Sigmoid colon (tissue), 7 donors: ENCODE measurements around the gene ZNF837. TPM values are rescaled to one million over a fixed set of nuclear protein-coding genes. Genes with fewer than 3 reads are reported as not detected.

Experiments used
- DNase-seq: peaks from one replicate; pipeline ENCODE4 v3.0.0-alpha.2; 2019
- H3K27ac ChIP-seq, 4 donors: fragments of 200-600 bp; sonication (generic); one replicate each; pipeline ENCODE4 v1.5.1; 2016 to 2019; ENCODE audit warnings: mild to moderate bottlenecking in 1 of 4
- H3K27me3 ChIP-seq, 3 donors: fragments of 200-600 bp; sonication (generic); one replicate each; pipeline ENCODE4 v1.5.1; 2019; ENCODE audit warnings: mild to moderate bottlenecking in 1 of 3
- H3K36me3 ChIP-seq, 4 donors: fragments of 200-600 bp; sonication (generic); one replicate each; pipeline ENCODE4 v1.5.1; 2016 to 2019
- H3K4me1 ChIP-seq, 4 donors: fragments of 200-600 bp; sonication (generic); one replicate each; pipeline ENCODE4 v1.5.1; 2017 to 2019
- H3K4me3 ChIP-seq, 4 donors: fragments of 200-600 bp; sonication (generic); one replicate each; pipeline ENCODE4 v1.5.1; 2017 to 2019; ENCODE audit warnings: mild to moderate bottlenecking in 2 of 4, moderate library complexity in 1 of 4
- H3K9me3 ChIP-seq, 4 donors: fragments of 200-600 bp in 3 of 4; sonication (generic) in 3 of 4; one replicate each; pipeline versions ENCODE4 v1.5.1 to v1.6.1; 2013 to 2019
- EP300 ChIP-seq, 4 donors: sonication (generic); formaldehyde crosslinking; IDR thresholded peaks; one replicate each; pipeline ENCODE4 v1.6.1; 2017; ENCODE audit warnings: antibody characterized with exemption in 4 of 4
- POLR2A ChIP-seq, 2 donors: fragments of 450-650 bp; IDR thresholded peaks; one replicate each; pipeline ENCODE4 v1.6.1; 2016; ENCODE audit warnings: antibody characterized with exemption in 2 of 2, mild to moderate bottlenecking in 2 of 2, moderate library complexity in 2 of 2
- POLR2AphosphoS5 ChIP-seq, 4 donors: sonication (generic); formaldehyde crosslinking; IDR thresholded peaks; one replicate each; pipeline ENCODE4 v1.6.1; 2017; ENCODE audit warnings: antibody characterized with exemption in 4 of 4
- WGBS, 2 donors: extraction: QIAGEN DNeasy Blood & Tissue Kit; methylation state at CpG; one replicate each; pipeline ENCODE4 v1.1.7; 2013; 5-methylcytosine and 5-hydroxymethylcytosine counted together
- intact Hi-C: fragments of 100-400 bp; cut with DNase I; formaldehyde crosslinking; loops from one replicate; pipeline ENCODE4 v1.15.1; 2023
- polyA plus RNA-seq, 3 donors: library from polyadenylated mRNA; stranded (reverse); fragments of 200-250 nt; gene quantifications; one replicate each; pipeline ENCODE4 v1.2.3, GENCODE V29; 2013
- total RNA-seq, 4 donors: library from RNA; depleted of rRNA; stranded (reverse); fragments of >200 nt; gene quantifications; one replicate each; pipeline ENCODE4 v1.1.0, GENCODE V29; 2016
- TF ChIP-seq, protein P1 (sequence below), 4 experiments: fragments of 450-650 bp in 3 of 4; fragments of 200-600 bp in 1 of 4; IDR thresholded peaks; one replicate each; pipeline ENCODE4 v1.5.1; 2016 to 2019; ENCODE audit warnings: antibody characterized with exemption in 4 of 4, mild to moderate bottlenecking in 3 of 4, moderate library complexity in 2 of 4
- donor health status: healthy with polysubstance abuse.
- donor health status: Bipolar disorder and iron deficiency.
- donor health status: healthy.

The ZNF837 gene
- total and polyA plus RNA-seq, 7 donors, result 0.66 to 2.5 (median 1.5) TPM

DNA sequence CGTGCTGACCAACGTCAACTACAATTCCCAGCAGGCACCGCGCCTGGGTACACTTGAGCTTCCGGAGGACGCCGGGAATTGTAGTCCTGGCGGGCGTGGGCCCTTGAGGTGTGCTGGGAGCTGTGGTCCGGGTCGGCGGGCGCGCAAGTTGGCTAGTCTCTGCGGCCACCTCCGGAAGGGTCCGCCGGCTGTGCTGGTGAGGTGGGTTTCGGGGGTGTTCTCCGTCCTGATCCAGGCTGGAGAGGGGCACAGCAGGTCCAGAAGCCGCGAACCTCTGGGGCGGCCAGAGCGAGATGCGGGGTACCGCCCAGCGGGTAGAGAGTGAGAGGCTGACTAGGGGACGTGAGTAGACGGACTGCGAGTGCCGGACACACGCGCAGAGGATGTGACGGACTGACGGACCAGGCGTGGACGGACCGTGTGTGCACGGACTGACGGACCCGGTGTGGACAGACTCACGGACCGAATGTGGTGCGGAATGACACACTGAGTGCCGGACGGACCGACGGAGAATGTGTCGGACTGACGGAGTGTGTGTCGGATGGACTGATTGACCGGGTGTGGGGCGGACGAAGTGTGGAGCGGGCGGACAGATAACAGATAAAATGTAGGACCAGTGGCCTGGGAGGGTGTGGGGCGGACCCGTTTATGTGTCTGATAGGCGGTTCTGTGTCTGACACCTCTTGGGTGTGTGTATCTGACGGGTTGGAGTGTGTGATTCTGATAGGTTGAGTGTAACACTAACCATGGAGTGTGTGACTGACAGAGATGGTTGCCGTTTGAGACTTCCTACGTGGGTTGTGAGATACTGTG is 53.7 kb downstream of the ZNF837 start, which contains the start of gene ZSCAN22:
TSS of gene ZSCAN22 (plus strand) at position 81 of the 813 bp plus-strand sequence. CDS start 7,809 bp downstream, outside the sequence.
- Histone ChIP-seq H3K4me1 (peaks cover 0 to 29% (median 24%) of the 10 kb centered on the region in 4 donors), H3K9me3 (no peaks in the 10 kb centered on the region), H3K36me3 (peaks cover 0 to 12% (median 0%) of the 10 kb centered on the region in 4 donors), H3K27me3 (no peaks in the 10 kb centered on the region), H3K4me3 (peak within 1 kb of the TSS; percentile 56 to 88 (median 68)), H3K27ac (peak within 1 kb of the TSS; percentile 91 to 97 (median 93))
- TF ChIP-seq POLR2AphosphoS5 (IDR thresholded peaks at IDR 0.05) (peak; percentile 61 to 84 (median 76)), EP300 (IDR thresholded peaks at IDR 0.05) (peak in 1 of 4 donors; percentile 17), POLR2A (IDR thresholded peaks at IDR 0.05) (peak; percentile 44 to 51)
- TF ChIP-seq, protein P1, sequence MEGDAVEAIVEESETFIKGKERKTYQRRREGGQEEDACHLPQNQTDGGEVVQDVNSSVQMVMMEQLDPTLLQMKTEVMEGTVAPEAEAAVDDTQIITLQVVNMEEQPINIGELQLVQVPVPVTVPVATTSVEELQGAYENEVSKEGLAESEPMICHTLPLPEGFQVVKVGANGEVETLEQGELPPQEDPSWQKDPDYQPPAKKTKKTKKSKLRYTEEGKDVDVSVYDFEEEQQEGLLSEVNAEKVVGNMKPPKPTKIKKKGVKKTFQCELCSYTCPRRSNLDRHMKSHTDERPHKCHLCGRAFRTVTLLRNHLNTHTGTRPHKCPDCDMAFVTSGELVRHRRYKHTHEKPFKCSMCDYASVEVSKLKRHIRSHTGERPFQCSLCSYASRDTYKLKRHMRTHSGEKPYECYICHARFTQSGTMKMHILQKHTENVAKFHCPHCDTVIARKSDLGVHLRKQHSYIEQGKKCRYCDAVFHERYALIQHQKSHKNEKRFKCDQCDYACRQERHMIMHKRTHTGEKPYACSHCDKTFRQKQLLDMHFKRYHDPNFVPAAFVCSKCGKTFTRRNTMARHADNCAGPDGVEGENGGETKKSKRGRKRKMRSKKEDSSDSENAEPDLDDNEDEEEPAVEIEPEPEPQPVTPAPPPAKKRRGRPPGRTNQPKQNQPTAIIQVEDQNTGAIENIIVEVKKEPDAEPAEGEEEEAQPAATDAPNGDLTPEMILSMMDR (IDR thresholded peaks at IDR 0.05), result no peak
- 0 to 1% methylated on average over 62 of the region's 62 CpGs for WGBS, 2 donors
- intact Hi-C loops, result loop anchor here (1.0 to 5.0 kb wide), 5 partner anchors 22 to 145 kb away; partner anchors contain the start of genes ERVK3-1, ZNF274, ZNF497 and ZNF8
- peak; percentile 98 for DNase-seq

DNA sequence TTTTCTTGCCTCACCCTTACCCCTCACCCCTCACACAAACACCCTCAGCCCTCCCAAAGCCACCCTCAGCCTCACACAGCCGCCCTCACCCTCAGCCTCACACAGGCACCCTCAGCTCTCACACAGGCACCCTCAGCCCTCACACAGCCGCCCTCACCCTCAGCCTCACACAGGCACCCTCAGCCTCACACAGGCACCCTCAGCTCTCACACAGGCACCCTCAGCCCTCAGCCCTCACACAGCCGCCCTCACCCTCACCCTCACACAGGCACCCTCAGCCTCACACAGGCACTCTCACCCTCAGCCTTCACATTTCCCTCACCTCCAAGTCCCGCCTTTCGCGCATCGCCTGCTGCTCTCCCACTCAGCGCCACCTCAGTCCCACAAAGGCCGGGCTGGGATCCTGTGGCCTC is 54.3 kb downstream of the ZNF837 start:
- 4 to 8% methylated on average over 9 of the region's 9 CpGs for WGBS, 2 donors
- Histone ChIP-seq H3K4me3 (peak overlapping the region; percentile 56 to 88 (median 68)), H3K4me1 (peaks cover 0 to 29% (median 24%) of the 10 kb centered on the region in 4 donors), H3K27me3 (no peaks in the 10 kb centered on the region), H3K27ac (peak overlapping the region; percentile 91 to 97 (median 93)), H3K9me3 (no peaks in the 10 kb centered on the region), H3K36me3 (peaks cover 0 to 17% (median 0%) of the 10 kb centered on the region in 4 donors)
- intact Hi-C loops, result loop anchor here (2.0 to 5.0 kb wide), 2 partner anchors 48 to 144 kb away; partner anchors contain the start of genes ZNF274 and ZNF8
- TF ChIP-seq POLR2A (IDR thresholded peaks at IDR 0.05), result no peak
- TF ChIP-seq EP300 (IDR thresholded peaks at IDR 0.05), result no peak
- no peak for TF ChIP-seq POLR2AphosphoS5 (IDR thresholded peaks at IDR 0.05)
- TF ChIP-seq, protein P1 (IDR thresholded peaks at IDR 0.05), result no peak
- DNase-seq, result no peak

DNA sequence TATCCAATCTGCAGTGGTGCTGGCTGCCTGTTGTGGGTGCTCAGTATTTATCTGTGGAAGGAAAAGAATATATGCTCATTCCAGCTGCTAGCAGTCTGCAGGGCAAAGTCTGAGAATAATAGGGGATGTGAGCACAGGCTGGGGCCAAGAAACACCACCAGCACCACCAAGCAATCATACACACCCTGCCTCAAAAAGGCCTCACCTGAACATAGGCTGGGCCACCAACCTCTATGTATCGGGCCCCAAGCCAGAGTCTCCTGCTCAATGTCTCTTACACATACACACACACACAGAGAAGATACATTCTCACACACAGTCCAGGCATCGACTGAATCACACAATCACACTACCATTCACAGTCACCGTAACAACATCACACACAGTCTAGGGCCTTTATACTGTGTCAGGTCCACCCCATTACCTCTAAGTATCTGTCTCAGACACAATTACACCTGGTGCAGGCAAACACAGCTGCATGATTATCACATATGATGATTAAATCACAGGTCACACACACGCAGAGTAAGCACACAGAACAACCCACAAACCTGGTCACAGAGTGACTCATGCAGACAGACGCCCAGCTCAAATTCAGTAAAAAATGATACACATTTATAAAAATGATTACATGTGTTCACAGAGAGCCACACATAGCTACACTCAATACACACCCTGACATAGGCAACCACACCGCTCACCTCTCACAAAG is 55.4 kb downstream of the ZNF837 start:
- H3K4me1 ChIP-seq, result peaks cover 0 to 29% (median 24%) of the 10 kb centered on the region in 4 donors
- H3K27me3 ChIP-seq, result no peaks in the 10 kb centered on the region
- 63 to 82% methylated on average over 6 of the region's 6 CpGs for WGBS, 2 donors
- no peak for DNase-seq
- TF ChIP-seq, protein P1 (IDR thresholded peaks at IDR 0.05), result no peak
- TF ChIP-seq POLR2A (IDR thresholded peaks at IDR 0.05), result no peak
- no peak for TF ChIP-seq POLR2AphosphoS5 (IDR thresholded peaks at IDR 0.05)
- H3K36me3 ChIP-seq, result peaks cover 0 to 17% (median 0%) of the 10 kb centered on the region in 4 donors
- H3K9me3 ChIP-seq, result no peaks in the 10 kb centered on the region
- intact Hi-C loops, result loop anchor here (2.0 to 5.0 kb wide), 2 partner anchors 47 to 143 kb away; partner anchors contain the start of genes ZNF274 and ZNF8
- H3K27ac ChIP-seq, result no peak overlapping the region
- peak overlapping the region in 2 of 4 donors; percentile 56 to 72 for H3K4me3 ChIP-seq

DNA sequence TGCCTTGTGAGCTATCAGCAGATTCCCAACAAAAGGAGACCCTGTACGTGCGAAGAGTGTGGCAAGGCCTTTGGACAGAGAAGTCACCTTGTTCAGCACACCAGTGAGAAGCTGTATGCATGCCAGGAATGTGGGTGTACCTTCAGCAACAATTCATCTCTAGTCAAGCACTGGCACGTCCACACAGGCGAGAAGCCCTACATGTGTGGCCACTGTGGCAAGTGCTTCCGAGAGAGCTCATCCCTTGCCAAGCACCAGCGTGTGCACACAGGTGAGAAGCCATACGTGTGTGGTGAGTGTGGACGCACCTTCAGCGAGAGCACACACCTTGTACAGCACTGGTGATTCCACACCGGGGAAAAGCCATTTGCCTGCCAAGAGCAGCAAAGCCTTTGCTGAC is 61.6 kb downstream of the ZNF837 start:
- Histone ChIP-seq H3K4me3 (no peak overlapping the region), H3K36me3 (peaks cover 0 to 47% (median 11%) of the 10 kb centered on the region in 4 donors), H3K27me3 (no peaks in the 10 kb centered on the region), H3K4me1 (no peaks in the 10 kb centered on the region), H3K27ac (no peak overlapping the region), H3K9me3 (no peaks in the 10 kb centered on the region)
- no peak for TF ChIP-seq POLR2A (IDR thresholded peaks at IDR 0.05)
- TF ChIP-seq, protein P1 (IDR thresholded peaks at IDR 0.05), result no peak
- no peak for TF ChIP-seq EP300 (IDR thresholded peaks at IDR 0.05)
- TF ChIP-seq POLR2AphosphoS5 (IDR thresholded peaks at IDR 0.05), result no peak
- no peak for DNase-seq
- intact Hi-C loops, result no loop called here
- 97% methylated on average over 10 of the region's 10 CpGs for WGBS, 2 donors
